HG03108 (cell line): Measurements from ENCODE around the gene MYO1E.

Experiments used
- ATAC-seq: cut with Tn5 transposase; IDR thresholded peaks from one replicate; pipeline ENCODE4 v1.9.1; 2021; ENCODE audit warnings: moderate library complexity; ENCODE audit not compliant: unreplicated experiment

Gene MYO1E

GRCh38 chr15:59104602-59104911 lies 268.1 kb downstream of the MYO1E start:
- no peak for ATAC-seq

DNA sequence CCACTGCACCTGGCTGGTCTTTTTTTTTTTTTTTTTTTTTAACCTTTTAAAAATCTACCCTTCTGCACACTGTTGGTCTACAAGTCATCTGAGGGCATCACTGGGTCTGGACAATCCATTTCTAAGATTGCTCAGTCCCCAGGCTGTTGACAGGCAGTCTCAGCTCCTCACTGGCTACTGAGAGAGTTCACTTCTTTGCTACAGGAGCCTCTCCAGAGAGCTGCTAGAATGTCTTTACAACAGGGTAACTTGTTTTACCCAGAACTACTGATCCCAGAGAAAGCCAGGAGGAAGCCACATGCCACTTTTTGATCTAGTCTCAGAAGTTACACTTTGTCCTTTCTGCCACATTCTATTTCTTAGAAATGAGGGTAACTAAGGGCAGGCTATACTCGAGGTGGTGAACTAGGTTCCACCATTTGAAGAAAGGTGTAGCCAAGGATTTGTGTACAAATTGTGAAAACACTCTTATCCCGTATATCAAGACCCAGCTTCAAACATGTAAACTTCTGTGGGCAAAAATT lies 273.4 kb downstream of the MYO1E start:
- no peak for ATAC-seq

DNA sequence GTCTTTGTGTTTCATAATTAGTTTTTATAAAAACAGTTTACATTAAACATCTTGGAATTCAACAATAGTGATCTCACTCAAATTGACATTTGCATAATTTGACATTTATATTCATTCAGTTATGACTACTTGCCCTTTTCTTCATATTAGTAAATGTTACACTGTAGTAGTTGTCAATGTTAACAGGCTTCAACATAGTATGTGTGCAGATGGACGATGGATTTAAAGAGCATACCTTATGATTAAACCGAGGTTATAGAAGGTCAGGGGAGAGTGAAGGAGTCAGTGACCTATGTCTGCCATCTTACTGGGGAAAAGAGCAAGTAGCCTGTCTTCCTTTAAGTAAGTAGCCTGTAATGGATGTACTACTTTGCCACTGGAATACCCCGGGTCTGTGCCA lies 276.2 kb downstream of the MYO1E start:
- ATAC-seq = no peak

DNA sequence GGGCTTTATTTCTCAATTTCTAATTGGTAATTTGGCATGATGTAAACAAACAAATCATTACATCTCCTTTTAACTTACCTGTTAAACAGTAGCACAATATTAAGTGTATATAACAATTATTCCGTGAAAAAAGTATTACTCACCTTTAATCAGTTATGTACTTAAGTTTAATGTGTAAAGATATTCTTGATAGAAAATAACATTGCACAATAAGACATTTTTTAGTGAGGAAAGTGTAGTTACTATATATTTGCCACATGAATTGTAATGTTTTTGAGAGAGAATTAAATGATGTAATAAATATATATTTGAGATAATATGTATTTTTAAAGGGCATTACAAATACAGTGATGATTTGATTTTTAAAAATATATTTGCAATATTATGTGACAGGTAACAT lies 278.6 kb downstream of the MYO1E start:
- ATAC-seq = no peak

DNA sequence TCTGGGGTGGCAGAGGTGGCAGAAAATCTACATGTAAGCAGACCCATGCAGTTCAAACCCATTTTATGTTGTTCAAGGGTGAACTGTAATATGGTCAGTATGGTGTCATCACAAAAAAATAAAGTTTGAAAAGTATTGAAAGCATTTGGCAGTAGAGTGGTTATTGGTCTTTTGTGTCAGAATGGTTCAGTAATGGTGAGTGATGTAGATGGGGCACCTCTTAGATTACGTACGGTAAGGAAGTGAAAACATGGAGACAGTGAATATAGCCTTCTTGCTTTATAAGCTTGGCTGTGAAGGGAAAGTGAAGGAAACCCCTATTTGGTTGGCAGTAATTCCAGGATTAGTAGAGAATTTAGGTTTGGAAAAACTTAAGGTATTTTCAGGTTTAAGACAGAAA lies 284.9 kb downstream of the MYO1E start:
- ATAC-seq = no peak
